ENCODE results near the gene UBAC2. TPM values are rescaled to one million over a fixed set of nuclear protein-coding genes. Genes with fewer than 3 reads are reported as not detected.

The UBAC2 gene
- total RNA-seq, 4 donors from 2014 or later = 67.3 to 111 (median 93.8) TPM

DNA sequence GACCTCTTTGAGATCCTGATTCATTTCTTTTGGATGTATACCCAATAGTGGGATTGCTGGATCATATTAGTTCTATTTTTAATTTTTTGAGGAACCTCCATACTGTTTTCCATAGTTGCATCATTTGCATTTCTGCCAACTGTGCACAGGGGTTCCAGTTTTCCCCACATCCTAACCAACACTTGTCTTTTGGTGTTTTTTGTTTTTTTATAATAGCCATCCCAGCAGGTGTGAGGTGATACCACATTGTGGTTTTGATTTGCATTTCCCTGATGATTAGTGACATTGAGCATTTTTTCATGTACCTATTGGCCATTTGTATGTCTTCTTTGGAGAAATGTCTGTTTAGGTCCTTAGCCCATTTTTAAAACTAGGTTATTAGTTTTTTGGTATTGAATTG is 125.4 kb downstream of the UBAC2 start:
- no peaks in the 10 kb centered on the region for H3K27me3 ChIP-seq
- no peaks in the 10 kb centered on the region for H3K9me3 ChIP-seq
- H3K4me1 ChIP-seq = peaks cover 24% of the 10 kb centered on the region
- no peak for DNase-seq (ENCODE audit: low spot score in 2 of 2)
- no peak overlapping the region for H3K4me3 ChIP-seq
- TF ChIP-seq POLR2A (IDR thresholded peaks at IDR 0.05) (no peak), POLR2AphosphoS5 (IDR thresholded peaks at IDR 0.05) (no peak), EP300 (IDR thresholded peaks at IDR 0.05) (no peak), CTCF (IDR thresholded peaks at IDR 0.05) (no peak)
- H3K27ac ChIP-seq = no peak overlapping the region
- H3K36me3 ChIP-seq = peaks cover 24% of the 10 kb centered on the region

DNA sequence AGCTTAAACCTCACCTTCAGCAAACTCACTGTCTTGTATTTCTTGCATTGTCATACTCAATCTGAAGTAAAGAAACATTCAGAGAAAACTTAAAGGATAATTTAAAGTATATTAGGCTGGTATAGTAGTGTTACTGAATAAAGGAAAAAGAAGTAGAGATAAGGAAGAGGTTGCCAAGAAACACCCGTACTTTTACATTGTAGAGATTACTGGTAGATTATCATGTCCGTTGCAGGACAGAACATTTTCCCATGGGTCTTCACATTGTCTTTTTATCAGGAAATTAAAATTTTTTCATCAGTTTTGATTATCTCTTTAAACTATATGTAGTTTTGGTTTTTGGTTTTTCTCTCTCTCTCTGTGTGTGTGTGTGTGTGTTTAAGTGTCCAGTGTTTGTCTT is 126.5 kb downstream of the UBAC2 start:
- Histone ChIP-seq H3K9me3 (no peaks in the 10 kb centered on the region), H3K4me3 (no peak overlapping the region), H3K4me1 (peaks cover 13% of the 10 kb centered on the region), H3K36me3 (peaks cover 24% of the 10 kb centered on the region), H3K27me3 (no peaks in the 10 kb centered on the region), H3K27ac (no peak overlapping the region)
- no peak for DNase-seq (ENCODE audit: low spot score in 2 of 2)
- TF ChIP-seq POLR2A (IDR thresholded peaks at IDR 0.05) (no peak), CTCF (IDR thresholded peaks at IDR 0.05) (no peak), POLR2AphosphoS5 (IDR thresholded peaks at IDR 0.05) (no peak), EP300 (IDR thresholded peaks at IDR 0.05) (no peak)
- WGBS = 90% methylated on average over 2 of the region's 2 CpGs

DNA sequence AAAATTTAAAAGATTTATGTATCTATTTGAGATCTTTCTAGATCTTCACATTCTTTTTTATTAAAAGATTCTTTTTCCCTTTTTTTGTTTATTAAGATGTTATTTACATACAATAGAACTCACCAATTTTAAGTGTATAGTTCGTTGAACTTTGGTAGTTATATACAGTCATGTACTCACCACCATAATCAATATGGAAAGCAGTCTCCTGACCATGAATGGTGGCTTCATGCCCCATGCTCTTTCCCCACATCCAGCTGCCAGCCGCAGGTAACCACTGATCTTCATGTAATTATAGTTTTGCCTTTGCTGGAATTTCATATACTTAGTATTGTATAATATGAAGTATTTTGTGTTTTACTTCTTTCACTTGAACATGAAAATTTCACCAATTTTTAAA is 127.1 kb downstream of the UBAC2 start:
- no peaks in the 10 kb centered on the region for H3K9me3 ChIP-seq
- no peaks in the 10 kb centered on the region for H3K27me3 ChIP-seq
- TF ChIP-seq CTCF (IDR thresholded peaks at IDR 0.05) (no peak), POLR2A (IDR thresholded peaks at IDR 0.05) (no peak), EP300 (IDR thresholded peaks at IDR 0.05) (no peak), POLR2AphosphoS5 (IDR thresholded peaks at IDR 0.05) (no peak)
- no peak for DNase-seq (ENCODE audit: low spot score in 2 of 2)
- H3K36me3 ChIP-seq = peaks cover 24% of the 10 kb centered on the region
- H3K4me1 ChIP-seq = peaks cover 7% of the 10 kb centered on the region
- WGBS = 96% methylated on average over 2 of the region's 2 CpGs
- no peak overlapping the region for H3K4me3 ChIP-seq
- H3K27ac ChIP-seq = no peak overlapping the region

DNA sequence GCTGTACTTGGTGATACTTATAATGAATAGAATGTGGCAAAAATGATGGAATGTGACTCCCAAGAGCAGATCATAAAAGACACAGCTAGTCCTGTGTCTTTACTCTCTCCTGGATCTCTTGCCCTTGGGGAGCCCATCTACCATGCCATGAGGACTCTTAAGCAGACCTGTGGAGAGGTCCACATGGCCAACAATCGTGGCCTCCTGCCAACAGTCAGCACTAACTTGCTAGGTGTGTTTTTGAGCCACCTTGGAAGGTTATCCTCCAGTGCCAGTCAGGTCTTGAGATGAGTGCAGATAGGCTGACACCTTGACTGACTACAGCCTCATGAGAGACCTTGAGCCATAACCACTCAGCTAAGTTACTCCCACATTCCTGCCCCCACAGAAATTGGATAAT is 128.8 kb downstream of the UBAC2 start:
- no peak overlapping the region for H3K4me3 ChIP-seq
- no peak for TF ChIP-seq POLR2AphosphoS5 (IDR thresholded peaks at IDR 0.05)
- H3K27ac ChIP-seq = no peak overlapping the region
- DNase-seq (ENCODE audit: low spot score in 2 of 2) = no peak
- H3K4me1 ChIP-seq = no peaks in the 10 kb centered on the region
- 100% methylated on average over 1 of the region's 1 CpG for WGBS
- peaks cover 16% of the 10 kb centered on the region for H3K36me3 ChIP-seq
- no peaks in the 10 kb centered on the region for H3K27me3 ChIP-seq
- no peaks in the 10 kb centered on the region for H3K9me3 ChIP-seq

GRCh38 chr13:99330942-99331341 is 130.3 kb downstream of the UBAC2 start:
- no peaks in the 10 kb centered on the region for H3K27me3 ChIP-seq
- WGBS = 63% methylated on average over 6 of the region's 6 CpGs
- H3K4me3 ChIP-seq = no peak overlapping the region
- no peak overlapping the region for H3K27ac ChIP-seq
- DNase-seq (ENCODE audit: low spot score in 2 of 2) = no peak
- no peaks in the 10 kb centered on the region for H3K9me3 ChIP-seq
- H3K4me1 ChIP-seq = no peaks in the 10 kb centered on the region
- TF ChIP-seq POLR2A (IDR thresholded peaks at IDR 0.05) (no peak), POLR2AphosphoS5 (IDR thresholded peaks at IDR 0.05) (no peak)
- H3K36me3 ChIP-seq = peaks cover 22% of the 10 kb centered on the region

DNA sequence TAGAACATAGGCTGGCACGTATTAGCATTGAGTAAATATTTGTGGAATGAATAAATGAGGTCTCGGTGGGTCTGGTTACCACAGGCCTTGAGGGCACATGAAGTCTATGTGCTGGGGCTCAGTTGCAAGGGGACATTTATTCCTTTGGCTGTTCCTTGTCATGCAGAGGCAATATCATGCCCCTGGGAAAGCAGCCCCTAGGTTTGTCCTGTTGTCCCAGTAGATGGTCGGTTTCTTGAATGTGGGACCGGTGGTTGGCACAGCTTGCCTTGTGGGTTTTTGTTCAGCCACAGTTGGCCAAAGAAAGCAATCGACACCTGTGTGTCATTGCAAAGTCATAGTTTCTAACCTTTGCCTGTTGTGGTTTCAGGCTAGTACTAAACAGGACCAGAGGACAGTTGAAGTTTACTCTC is 131.2 kb downstream of the UBAC2 start:
- Histone ChIP-seq H3K9me3 (no peaks in the 10 kb centered on the region), H3K27ac (no peak overlapping the region), H3K27me3 (no peaks in the 10 kb centered on the region), H3K36me3 (peaks cover 22% of the 10 kb centered on the region), H3K4me3 (no peak overlapping the region), H3K4me1 (no peaks in the 10 kb centered on the region)
- WGBS = 82% methylated on average over 5 of the region's 5 CpGs
- no peak for TF ChIP-seq EP300 (IDR thresholded peaks at IDR 0.05)
- no peak for DNase-seq (ENCODE audit: low spot score in 2 of 2)

- 93% methylated on average over 9 of the region's 9 CpGs for WGBS
- DNase-seq (ENCODE audit: low spot score in 2 of 2) = no peak
- H3K4me1 ChIP-seq = no peaks in the 10 kb centered on the region
- H3K27ac ChIP-seq = no peak overlapping the region
- no peaks in the 10 kb centered on the region for H3K27me3 ChIP-seq
- no peak overlapping the region for H3K4me3 ChIP-seq
- no peaks in the 10 kb centered on the region for H3K9me3 ChIP-seq
- H3K36me3 ChIP-seq = peaks cover 22% of the 10 kb centered on the region
- TF ChIP-seq CTCF (IDR thresholded peaks at IDR 0.05) (no peak), EP300 (IDR thresholded peaks at IDR 0.05) (no peak), POLR2A (IDR thresholded peaks at IDR 0.05) (no peak), POLR2AphosphoS5 (IDR thresholded peaks at IDR 0.05) (no peak)
Observed at GRCh38 chr13:99332456-99332855, 131.8 kb downstream of the UBAC2 start.

Measured in suprapubic skin (tissue), 4 donors.